GM20000 (cell line): ENCODE measurements around the gene RSAD2.

ENCODE experiments used
- DNase-seq: peaks from one replicate; pipeline ENCODE4 v3.0.0; 2012; ENCODE audit warnings: low spot score
- CTCF ChIP-seq: IDR thresholded peaks from 2 replicates; pipeline ENCODE4 v1.5.1; 2012; ENCODE audit warnings: mild to moderate bottlenecking, control low read depth; ENCODE audit errors: extremely low read depth, missing control alignments

RSAD2 gene

GRCh38 chr2:6941299-6942046 lies 63.9 kb downstream of the RSAD2 start:
- no peak for TF ChIP-seq CTCF
- DNase-seq, result no peak

GRCh38 chr2:6942848-6943247 lies 65.3 kb downstream of the RSAD2 start:
- no peak for TF ChIP-seq CTCF
- DNase-seq, result no peak

GRCh38 chr2:6943523-6943922 lies 65.9 kb downstream of the RSAD2 start:
- DNase-seq, result no peak
- no peak for TF ChIP-seq CTCF

- no peak for DNase-seq
- no peak for TF ChIP-seq CTCF
Measured at GRCh38 chr2:6943971-6944370, 66.4 kb downstream of the RSAD2 start.

- no peak for TF ChIP-seq CTCF
- DNase-seq, result no peak
Measured at GRCh38 chr2:6944555-6944954, 67.0 kb downstream of the RSAD2 start.

GRCh38 chr2:6945087-6945813 lies 67.7 kb downstream of the RSAD2 start:
- TF ChIP-seq CTCF, result no peak
- DNase-seq, result peak; percentile 67

GRCh38 chr2:6945821-6946220 lies 68.2 kb downstream of the RSAD2 start:
- DNase-seq, result no peak
- no peak for TF ChIP-seq CTCF
